ENCODE results near the gene SLC28A2.

DNA sequence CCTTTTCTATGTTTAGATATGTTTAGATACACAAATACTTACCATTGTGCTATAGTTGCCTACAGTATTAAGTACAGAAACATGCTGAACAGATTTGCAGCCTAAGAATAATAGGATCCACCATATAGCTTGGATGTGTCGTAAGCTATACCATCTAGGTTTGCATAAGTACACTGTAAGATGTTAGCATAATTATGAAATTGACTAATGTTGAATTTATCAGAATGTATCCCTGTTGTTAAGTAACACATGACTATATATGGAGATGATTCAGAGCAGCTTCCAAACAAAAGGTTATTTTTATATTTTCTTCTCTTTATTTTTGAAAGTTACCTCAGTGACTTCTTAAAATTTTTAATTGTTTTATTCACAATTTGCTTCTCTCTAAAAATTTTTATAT, 2.4 kb downstream of the SLC28A2 start:
- TF ChIP-seq, protein P1, sequence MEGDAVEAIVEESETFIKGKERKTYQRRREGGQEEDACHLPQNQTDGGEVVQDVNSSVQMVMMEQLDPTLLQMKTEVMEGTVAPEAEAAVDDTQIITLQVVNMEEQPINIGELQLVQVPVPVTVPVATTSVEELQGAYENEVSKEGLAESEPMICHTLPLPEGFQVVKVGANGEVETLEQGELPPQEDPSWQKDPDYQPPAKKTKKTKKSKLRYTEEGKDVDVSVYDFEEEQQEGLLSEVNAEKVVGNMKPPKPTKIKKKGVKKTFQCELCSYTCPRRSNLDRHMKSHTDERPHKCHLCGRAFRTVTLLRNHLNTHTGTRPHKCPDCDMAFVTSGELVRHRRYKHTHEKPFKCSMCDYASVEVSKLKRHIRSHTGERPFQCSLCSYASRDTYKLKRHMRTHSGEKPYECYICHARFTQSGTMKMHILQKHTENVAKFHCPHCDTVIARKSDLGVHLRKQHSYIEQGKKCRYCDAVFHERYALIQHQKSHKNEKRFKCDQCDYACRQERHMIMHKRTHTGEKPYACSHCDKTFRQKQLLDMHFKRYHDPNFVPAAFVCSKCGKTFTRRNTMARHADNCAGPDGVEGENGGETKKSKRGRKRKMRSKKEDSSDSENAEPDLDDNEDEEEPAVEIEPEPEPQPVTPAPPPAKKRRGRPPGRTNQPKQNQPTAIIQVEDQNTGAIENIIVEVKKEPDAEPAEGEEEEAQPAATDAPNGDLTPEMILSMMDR (conservative IDR thresholded peaks at IDR 0.05; ENCODE audit: low read length): no peak
- TF ChIP-seq EZH2phosphoT487 (IDR thresholded peaks at IDR 0.05; ENCODE audit: borderline replicate concordance, low read depth, low read length): no peak
